Non-pigmented ciliary epithelial cell (primary cell): ENCODE data around the gene ARHGAP26.

Experiments used
- DNase-seq: peaks from one replicate; pipeline ENCODE4 v3.0.0-alpha.2; 2010; ENCODE audit warnings: low read depth

The ARHGAP26 gene

GRCh38 chr5:143205386-143205785 lies 435.2 kb downstream of the ARHGAP26 start:
- peak; percentile 91 for DNase-seq

GRCh38 chr5:143205883-143206195 lies 435.7 kb downstream of the ARHGAP26 start:
- no peak for DNase-seq

GRCh38 chr5:143206196-143207053 lies 436.2 kb downstream of the ARHGAP26 start:
- no peak for DNase-seq

GRCh38 chr5:143207058-143207457 lies 436.9 kb downstream of the ARHGAP26 start:
- DNase-seq = no peak

GRCh38 chr5:143207563-143208364 lies 437.6 kb downstream of the ARHGAP26 start:
- DNase-seq = no peak

- DNase-seq = no peak
These were observed 438.1 kb downstream of the ARHGAP26 start for GRCh38 chr5:143208365-143208641.

- DNase-seq = no peak
These were observed 438.8 kb downstream of the ARHGAP26 start for GRCh38 chr5:143208781-143209510.

- DNase-seq = no peak
These were observed 439.8 kb downstream of the ARHGAP26 start for GRCh38 chr5:143209881-143210395.

GRCh38 chr5:143210576-143210975 lies 440.4 kb downstream of the ARHGAP26 start:
- no peak for DNase-seq

- no peak for DNase-seq
These were observed 442.1 kb downstream of the ARHGAP26 start for GRCh38 chr5:143212261-143212660.

- no peak for DNase-seq
These were observed 443.2 kb downstream of the ARHGAP26 start for GRCh38 chr5:143213231-143213850.

GRCh38 chr5:143213851-143214363 lies 443.7 kb downstream of the ARHGAP26 start:
- DNase-seq = no peak

GRCh38 chr5:143214458-143214857 lies 444.3 kb downstream of the ARHGAP26 start:
- no peak for DNase-seq

- no peak for DNase-seq
These were observed 444.7 kb downstream of the ARHGAP26 start for GRCh38 chr5:143214890-143215289.

GRCh38 chr5:143215690-143216089 lies 445.5 kb downstream of the ARHGAP26 start:
- no peak for DNase-seq

GRCh38 chr5:143216211-143216610 lies 446.0 kb downstream of the ARHGAP26 start:
- no peak for DNase-seq

GRCh38 chr5:143217065-143217803 lies 447.1 kb downstream of the ARHGAP26 start:
- no peak for DNase-seq

- no peak for DNase-seq
These were observed 447.6 kb downstream of the ARHGAP26 start for GRCh38 chr5:143217804-143218160.

- DNase-seq = no peak
These were observed 448.5 kb downstream of the ARHGAP26 start for GRCh38 chr5:143218517-143219170.

- no peak for DNase-seq
These were observed 449.5 kb downstream of the ARHGAP26 start for GRCh38 chr5:143219696-143220095.

GRCh38 chr5:143220748-143221251 lies 450.6 kb downstream of the ARHGAP26 start:
- DNase-seq = no peak
